AG04449 (cell line): ENCODE data around the gene TGFB1.
"Not testable (repeated sequence)": the region's sequence is repeated elsewhere in the genome, so short reads cannot be mapped to it uniquely, and the experiment has no call there.

Experiments
- CTCF ChIA-PET: fragments of 350-600 bp; formaldehyde crosslinking; extraction: SDS; loops from one replicate; lab custom pipeline; 2021; ENCODE audit warnings: antibody characterized with exemption; lab: Yijun Ruan, JAX
- POLR2A ChIA-PET: fragments of 400-600, 350-600 bp; formaldehyde crosslinking; extraction: SDS; loops from one replicate; lab custom pipeline; 2020; ENCODE audit warnings: antibody characterized with exemption, inconsistent platforms; lab: Yijun Ruan, JAX
- DNase-seq: peaks from one replicate; pipeline ENCODE4 v3.0.0-alpha.2; 2010; ENCODE audit warnings: low read depth, low spot score
- H3K4me3 ChIP-seq: 2 replicates; pipeline ENCODE4 v1.5.1; 2011; ENCODE audit warnings: low read depth, mild to moderate bottlenecking, control low read depth, low read length
- CTCF ChIP-seq: IDR thresholded peaks from one replicate; pipeline ENCODE4 v1.5.1; 2011; ENCODE audit warnings: mild to moderate bottlenecking, moderate library complexity, low read length, control low read depth, inconsistent platforms; ENCODE audit not compliant: insufficient read depth; ENCODE audit errors: missing control alignments

TGFB1 gene

GRCh38 chr19:41352609-41353465 lies 885 bp downstream of the TGFB1 start:
- TF ChIP-seq CTCF: peak; percentile 67
- ChIA-PET POLR2A (interaction anchor here (0.5 to 3.8 kb wide), 10 partner anchors 11 to 665 kb away, joined by 3 to 29 read pairs (median 3); partner anchors contain the start of genes B9D2 and DMAC2), CTCF (interaction anchor here (0.6 to 6.8 kb wide), 17 partner anchors 13 to 148 kb away, joined by 3 to 103 read pairs (median 4); partner anchors contain the start of genes AXL and B9D2)
- H3K4me3 ChIP-seq: peak overlapping the region; percentile 87
- no peak for DNase-seq

- TF ChIP-seq CTCF: no peak
- H3K4me3 ChIP-seq: peak overlapping the region; percentile 87
- ChIA-PET CTCF (interaction anchor here (0.6 to 6.8 kb wide), 16 partner anchors 12 to 148 kb away, joined by 3 to 103 read pairs (median 4); partner anchors contain the start of genes AXL, B9D2 and HNRNPUL1), POLR2A (interaction anchor here (0.6 to 3.8 kb wide), 5 partner anchors 11 to 95 kb away, joined by 3 to 29 read pairs (median 5); partner anchors contain the start of genes B9D2 and CCDC97)
- DNase-seq: no peak
Measured at GRCh38 chr19:41352279-41352608, 1.5 kb downstream of the TGFB1 start.

- DNase-seq: no peak
- no peak for TF ChIP-seq CTCF
- POLR2A ChIA-PET: interaction anchor here (0.5 to 3.8 kb wide), 9 partner anchors 9 to 94 kb away, joined by 3 to 29 read pairs (median 4); partner anchors contain the start of genes B9D2 and CCDC97
- H3K4me3 ChIP-seq: peak overlapping the region; percentile 87
- CTCF ChIA-PET: interaction anchor here (0.6 to 6.8 kb wide), 17 partner anchors 9 to 147 kb away, joined by 3 to 103 read pairs (median 4); partner anchors contain the start of genes B9D2 and HNRNPUL1
Measured at GRCh38 chr19:41351339-41352245, 2.1 kb downstream of the TGFB1 start.

GRCh38 chr19:41350735-41351338 lies 2.9 kb downstream of the TGFB1 start:
- ChIA-PET POLR2A (interaction anchor here (0.5 to 3.8 kb wide), 6 partner anchors 8 to 87 kb away, joined by 3 to 29 read pairs (median 4); partner anchors contain the start of genes B9D2 and CCDC97), CTCF (interaction anchor here (0.8 to 6.8 kb wide), 6 partner anchors 8 to 85 kb away, joined by 3 to 103 read pairs (median 8); partner anchors contain the start of gene B9D2)
- no peak for TF ChIP-seq CTCF
- H3K4me3 ChIP-seq: peak overlapping the region; percentile 87
- no peak for DNase-seq

GRCh38 chr19:41346916-41347315 lies 6.8 kb downstream of the TGFB1 start:
- DNase-seq, POLR2A ChIA-PET, H3K4me3 ChIP-seq: not testable (repeated sequence)
- CTCF ChIA-PET: interaction anchor here (1.4 to 1.9 kb wide), 2 partner anchors 8 to 25 kb away, joined by 5 read pairs; no protein-coding TSS in a partner anchor

- H3K4me3 ChIP-seq: no peak overlapping the region
- no peak for DNase-seq
- ChIA-PET POLR2A (no interaction called here), CTCF (no interaction called here)
- no peak for TF ChIP-seq CTCF
Measured at GRCh38 chr19:41344162-41344561, 9.6 kb downstream of the TGFB1 start.
